Neutrophil (primary cell): ENCODE measurements around the gene ACSM3.

ENCODE experiments used
- H3K27ac ChIP-seq: fragments of 200-600 bp; sonication (generic); 2 replicates; pipeline ENCODE4 v1.5.1; 2016; ENCODE audit warnings: mild to moderate bottlenecking, moderate library complexity
- H3K27me3 ChIP-seq: fragments of 200-600 bp; sonication (generic); 2 replicates; pipeline ENCODE4 v1.6.0; 2016; ENCODE audit warnings: mild to moderate bottlenecking
- H3K36me3 ChIP-seq: fragments of 200-600 bp; sonication (generic); 2 replicates; pipeline ENCODE4 v1.5.1; 2017
- H3K4me1 ChIP-seq, 2 experiments: fragments of 200-600 bp in 1 of 2; sonication (generic) in 1 of 2; 1 replicate in 1 of 2; 2 replicates in 1 of 2; pipeline versions ENCODE4 v1.5.1 to v1.6.1; 2013 to 2016; ENCODE audit warnings: low read depth in 1 of 2, low read length in 1 of 2, mild to moderate bottlenecking in 1 of 2, moderate library complexity in 1 of 2; ENCODE audit not compliant: control insufficient read depth in 1 of 2, insufficient read depth in 1 of 2
- H3K4me3 ChIP-seq, 2 experiments: fragments of 200-600 bp in 1 of 2; sonication (generic) in 1 of 2; 1 replicate in 1 of 2; 2 replicates in 1 of 2; pipeline ENCODE4 v1.5.1; 2013 to 2016; ENCODE audit warnings: low read depth in 1 of 2, low read length in 1 of 2, mild to moderate bottlenecking in 1 of 2, moderate library complexity in 1 of 2
- H3K9me3 ChIP-seq: fragments of 200-600 bp; sonication (generic); 2 replicates; pipeline ENCODE4 v1.5.1; 2016
- TF ChIP-seq, protein P1 (sequence below): fragments of 200-600 bp; sonication (generic); IDR thresholded peaks from 2 replicates; pipeline ENCODE4 v1.5.1; 2016; ENCODE audit warnings: antibody characterized with exemption

Gene ACSM3

DNA sequence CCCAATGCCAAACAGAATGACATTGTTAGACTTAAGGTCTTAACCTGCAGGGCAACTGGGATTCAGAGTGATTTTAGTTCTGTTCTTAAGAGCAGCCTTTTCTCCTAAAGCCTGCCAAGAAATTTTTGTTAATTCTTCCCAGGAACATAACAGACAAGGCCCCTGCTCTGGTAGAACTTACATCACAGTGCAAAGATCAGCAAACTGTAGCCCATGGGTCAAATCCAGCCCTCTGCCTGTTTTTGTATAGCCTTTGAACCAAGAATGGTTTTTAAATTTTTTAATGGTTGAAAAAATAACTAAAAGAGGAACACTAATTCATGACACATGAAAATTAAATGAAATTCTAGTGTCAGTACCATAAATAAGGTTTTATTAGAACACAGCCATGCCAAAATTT lies 3.8 kb downstream of the ACSM3 start:
- Histone ChIP-seq H3K4me3 (no peak overlapping the region), H3K36me3 (no peaks in the 10 kb centered on the region), H3K27ac (no peak overlapping the region), H3K9me3 (no peaks in the 10 kb centered on the region), H3K4me1 (peaks cover 7 to 10% of the 10 kb centered on the region in 2 experiments), H3K27me3 (no peaks in the 10 kb centered on the region)
- TF ChIP-seq, protein P1, sequence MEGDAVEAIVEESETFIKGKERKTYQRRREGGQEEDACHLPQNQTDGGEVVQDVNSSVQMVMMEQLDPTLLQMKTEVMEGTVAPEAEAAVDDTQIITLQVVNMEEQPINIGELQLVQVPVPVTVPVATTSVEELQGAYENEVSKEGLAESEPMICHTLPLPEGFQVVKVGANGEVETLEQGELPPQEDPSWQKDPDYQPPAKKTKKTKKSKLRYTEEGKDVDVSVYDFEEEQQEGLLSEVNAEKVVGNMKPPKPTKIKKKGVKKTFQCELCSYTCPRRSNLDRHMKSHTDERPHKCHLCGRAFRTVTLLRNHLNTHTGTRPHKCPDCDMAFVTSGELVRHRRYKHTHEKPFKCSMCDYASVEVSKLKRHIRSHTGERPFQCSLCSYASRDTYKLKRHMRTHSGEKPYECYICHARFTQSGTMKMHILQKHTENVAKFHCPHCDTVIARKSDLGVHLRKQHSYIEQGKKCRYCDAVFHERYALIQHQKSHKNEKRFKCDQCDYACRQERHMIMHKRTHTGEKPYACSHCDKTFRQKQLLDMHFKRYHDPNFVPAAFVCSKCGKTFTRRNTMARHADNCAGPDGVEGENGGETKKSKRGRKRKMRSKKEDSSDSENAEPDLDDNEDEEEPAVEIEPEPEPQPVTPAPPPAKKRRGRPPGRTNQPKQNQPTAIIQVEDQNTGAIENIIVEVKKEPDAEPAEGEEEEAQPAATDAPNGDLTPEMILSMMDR, result no peak

DNA sequence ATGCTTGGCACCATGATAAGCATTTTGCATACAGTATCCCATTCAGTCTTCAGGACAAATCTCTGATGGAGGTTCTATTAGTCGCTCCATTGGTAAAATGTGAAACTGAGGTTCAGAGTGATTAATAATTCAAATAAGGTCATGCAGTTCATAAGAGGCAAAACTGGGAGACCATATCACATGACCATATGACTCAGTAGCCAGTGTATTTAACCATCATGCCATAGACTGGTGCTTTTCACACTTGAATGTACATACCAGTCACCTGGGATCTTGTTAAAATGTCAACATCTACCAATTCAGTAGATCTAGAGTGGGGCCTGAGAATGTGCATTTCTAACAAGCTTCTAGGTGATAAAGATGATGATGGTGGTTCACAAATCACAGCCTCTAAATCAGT lies 4.3 kb downstream of the ACSM3 start:
- no peak overlapping the region for H3K27ac ChIP-seq
- H3K27me3 ChIP-seq, result no peaks in the 10 kb centered on the region
- peaks cover 7 to 10% of the 10 kb centered on the region in 2 experiments for H3K4me1 ChIP-seq
- H3K9me3 ChIP-seq, result no peaks in the 10 kb centered on the region
- H3K36me3 ChIP-seq, result no peaks in the 10 kb centered on the region
- TF ChIP-seq, protein P1, result no peak
- H3K4me3 ChIP-seq, result no peak overlapping the region

DNA sequence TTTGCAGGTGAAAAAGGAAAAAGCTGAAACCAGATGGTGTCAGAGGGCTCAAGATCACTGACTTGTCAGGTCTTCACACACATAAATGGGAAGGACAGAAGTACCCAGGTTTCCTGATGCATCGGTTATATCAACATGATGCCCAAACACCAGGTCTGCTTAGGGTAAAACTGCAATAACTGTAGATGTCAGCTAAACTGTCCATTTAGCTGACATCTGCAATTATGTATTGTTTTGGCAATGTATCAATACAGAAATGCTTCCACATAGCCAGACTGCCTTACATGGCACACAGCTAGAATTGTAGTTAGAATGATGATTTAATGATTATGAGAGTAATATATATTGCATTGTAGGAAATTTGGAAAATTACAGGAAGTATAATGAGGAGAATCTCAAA lies 5.0 kb downstream of the ACSM3 start:
- no peaks in the 10 kb centered on the region for H3K27me3 ChIP-seq
- H3K4me1 ChIP-seq, result peaks cover 3 to 6% of the 10 kb centered on the region in 2 experiments
- H3K4me3 ChIP-seq, result no peak overlapping the region
- H3K27ac ChIP-seq, result no peak overlapping the region
- no peaks in the 10 kb centered on the region for H3K9me3 ChIP-seq
- TF ChIP-seq, protein P1, result no peak
- H3K36me3 ChIP-seq, result no peaks in the 10 kb centered on the region

DNA sequence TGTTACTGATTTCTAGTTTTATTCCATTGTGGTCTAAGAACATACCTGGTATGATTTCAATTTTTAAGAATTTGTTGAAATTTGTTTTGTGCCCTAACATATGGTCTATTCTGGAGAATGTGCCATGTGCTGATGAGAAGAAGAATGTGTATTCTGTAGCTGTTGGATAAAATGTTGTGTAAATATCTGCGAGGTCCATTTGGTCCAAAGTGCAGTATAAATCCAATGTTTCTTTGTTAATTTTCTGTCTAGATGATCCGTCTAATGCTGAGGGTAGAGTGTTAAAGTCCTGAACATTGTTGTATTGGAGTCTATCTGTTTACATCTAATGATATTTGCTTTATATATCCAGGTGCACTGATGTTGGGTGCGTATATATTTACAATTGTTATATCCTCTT lies 9.9 kb downstream of the ACSM3 start:
- H3K4me3 ChIP-seq, result no peak overlapping the region
- TF ChIP-seq, protein P1, result no peak
- no peaks in the 10 kb centered on the region for H3K27me3 ChIP-seq
- no peak overlapping the region for H3K27ac ChIP-seq
- H3K9me3 ChIP-seq, result no peaks in the 10 kb centered on the region
- no peaks in the 10 kb centered on the region for H3K4me1 ChIP-seq
- H3K36me3 ChIP-seq, result no peaks in the 10 kb centered on the region

DNA sequence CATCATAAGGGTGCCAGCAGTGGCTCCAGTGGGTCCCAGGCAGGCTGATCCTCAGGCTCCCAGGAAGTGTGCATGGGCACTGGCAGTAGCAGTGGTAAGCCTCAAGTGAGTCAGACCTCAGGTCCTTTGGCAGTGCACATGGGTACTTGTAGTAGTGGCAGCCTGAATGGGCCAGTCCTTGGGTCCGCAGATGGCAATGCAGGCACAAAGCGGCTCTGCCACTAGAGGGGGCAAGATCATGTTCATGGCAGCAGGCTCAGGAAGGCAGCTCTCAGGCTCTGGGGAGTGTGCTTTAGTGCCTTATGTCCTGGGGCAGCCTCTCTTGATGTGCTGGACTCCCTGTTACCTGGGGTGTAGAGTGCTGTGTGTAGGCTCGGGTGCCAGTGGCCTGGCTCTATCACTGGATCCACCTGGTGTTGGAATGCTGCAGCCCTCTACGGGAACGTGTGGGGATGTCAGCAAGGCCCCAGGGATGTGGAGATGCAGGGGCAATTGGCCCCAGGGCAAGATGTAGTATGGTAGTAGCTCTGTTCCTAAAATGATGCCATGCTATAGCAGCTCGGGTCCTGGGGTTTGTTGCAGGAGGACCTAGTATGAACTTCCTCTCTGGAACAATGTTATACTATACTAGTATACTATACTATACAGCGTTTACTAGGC lies 11.0 kb downstream of the ACSM3 start:
- no peak overlapping the region for H3K27ac ChIP-seq
- H3K27me3 ChIP-seq, result no peaks in the 10 kb centered on the region
- TF ChIP-seq, protein P1, result no peak
- H3K36me3 ChIP-seq, result no peaks in the 10 kb centered on the region
- H3K4me3 ChIP-seq, result no peak overlapping the region
- no peaks in the 10 kb centered on the region for H3K4me1 ChIP-seq
- H3K9me3 ChIP-seq, result no peaks in the 10 kb centered on the region
